NCI-H2107 (cell line): ENCODE data around the gene USP40.
A peak's percentile ranks its signal among the peaks of the same experiment; 100 is the strongest.

Experiments used
- DNase-seq: peaks from one replicate; lab custom pipeline; 2025; lab: John Stamatoyannopoulos, UW

The USP40 gene

GRCh38 chr2:233444501-233444900, 122.1 kb downstream of the USP40 start:
- no peak for DNase-seq

- peak; percentile 41 for DNase-seq
Measured at GRCh38 chr2:233443511-233444183, 122.9 kb downstream of the USP40 start.

- DNase-seq, result no peak
Measured at GRCh38 chr2:233442028-233442310, 124.6 kb downstream of the USP40 start.

- DNase-seq, result no peak
Measured at GRCh38 chr2:233441161-233442027, 125.2 kb downstream of the USP40 start.

GRCh38 chr2:233440714-233441113, 125.9 kb downstream of the USP40 start:
- DNase-seq, result no peak

- no peak for DNase-seq
Measured at GRCh38 chr2:233440314-233440713, 126.3 kb downstream of the USP40 start.

GRCh38 chr2:233439191-233439590, 127.4 kb downstream of the USP40 start:
- no peak for DNase-seq

GRCh38 chr2:233438573-233439147, 127.9 kb downstream of the USP40 start:
- DNase-seq, result no peak

- no peak for DNase-seq
Measured at GRCh38 chr2:233437439-233437955, 129.1 kb downstream of the USP40 start.

GRCh38 chr2:233436691-233437438, 129.7 kb downstream of the USP40 start:
- DNase-seq, result no peak

GRCh38 chr2:233436191-233436581, 130.4 kb downstream of the USP40 start:
- DNase-seq, result no peak

GRCh38 chr2:233435436-233436190, 131.0 kb downstream of the USP40 start:
- no peak for DNase-seq

- no peak for DNase-seq
Measured at GRCh38 chr2:233434666-233435330, 131.8 kb downstream of the USP40 start.

- DNase-seq, result no peak
Measured at GRCh38 chr2:233433794-233434193, 132.8 kb downstream of the USP40 start.

- DNase-seq, result no peak
Measured at GRCh38 chr2:233433029-233433428, 133.6 kb downstream of the USP40 start.

- DNase-seq, result no peak
Measured at GRCh38 chr2:233430651-233431050, 135.9 kb downstream of the USP40 start.

GRCh38 chr2:233430081-233430480, 136.5 kb downstream of the USP40 start:
- no peak for DNase-seq

- DNase-seq, result no peak
Measured at GRCh38 chr2:233429175-233429897, 137.2 kb downstream of the USP40 start.

GRCh38 chr2:233428438-233428837, 138.1 kb downstream of the USP40 start:
- no peak for DNase-seq

- DNase-seq, result no peak
Measured at GRCh38 chr2:233428008-233428407, 138.6 kb downstream of the USP40 start.
